Hematopoietic multipotent progenitor cell treated with erythropoietin and hydrocortisone succinate and interleukin-3 and kit ligand, for 15 days (in vitro differentiated cells): ENCODE data around the gene TNFRSF9.

Experiments used
- DNase-seq: peaks from one replicate; pipeline ENCODE4 v3.0.0-alpha.2; 2015; ENCODE audit warnings: low spot score

TNFRSF9 gene

GRCh38 chr1:7869136-7869920 lies 71.3 kb downstream of the TNFRSF9 start:
- no peak for DNase-seq

DNA sequence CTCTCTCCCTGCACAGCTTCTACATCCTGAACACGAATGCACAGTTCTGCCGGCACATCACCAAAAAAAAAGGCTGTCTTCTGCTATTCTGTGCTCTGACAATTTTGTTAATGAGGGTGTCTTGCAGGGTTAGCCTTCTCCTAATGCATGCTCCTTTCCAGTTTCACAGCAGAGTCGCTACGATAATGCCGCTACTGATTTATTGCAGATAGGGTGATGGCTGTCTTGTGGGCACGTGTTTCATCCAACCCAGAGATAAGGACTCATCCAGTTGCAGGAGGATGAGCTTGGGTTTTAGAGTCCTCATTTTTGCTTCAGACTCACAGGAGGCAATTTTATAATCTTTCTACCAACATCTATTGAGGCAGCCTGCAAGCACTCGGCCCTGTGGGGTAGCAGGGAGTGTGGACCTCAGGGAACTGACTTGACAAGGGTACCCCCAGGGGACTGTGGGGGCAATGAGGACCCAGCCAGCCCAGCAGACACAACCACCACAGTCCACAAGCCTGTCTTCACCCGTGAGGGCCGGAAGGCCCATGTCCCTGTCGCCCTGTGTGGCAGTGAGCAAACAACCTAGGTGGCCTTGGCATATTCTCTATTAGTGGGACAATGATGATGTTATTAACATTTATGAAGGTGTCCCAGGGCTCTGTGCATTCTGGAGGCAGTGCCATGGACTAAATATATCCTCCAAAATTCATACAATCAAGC lies 72.4 kb downstream of the TNFRSF9 start:
- DNase-seq = no peak

DNA sequence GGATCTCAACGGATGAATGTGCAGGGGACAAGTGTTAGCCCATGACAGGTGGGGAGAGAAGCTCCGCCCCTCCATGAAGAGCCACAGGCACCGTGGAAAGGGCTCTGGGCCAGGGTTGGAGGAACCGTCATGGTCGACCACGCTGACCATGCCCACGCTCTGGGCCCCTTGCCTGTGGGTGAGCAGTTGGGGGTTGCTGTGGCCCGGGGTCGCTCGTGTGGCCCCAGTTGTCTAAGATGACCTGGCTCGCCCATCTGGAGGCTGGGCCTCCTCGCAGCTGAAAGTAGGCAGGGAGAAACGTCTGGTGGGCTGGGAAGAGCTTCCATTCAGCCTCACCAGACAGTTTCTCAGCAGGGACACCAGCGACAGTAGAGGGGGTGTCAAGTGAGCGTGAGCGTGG lies 74.7 kb downstream of the TNFRSF9 start:
- no peak for DNase-seq
